Central memory CD8-positive, alpha-beta T cell (primary cell): ENCODE data around the gene AGA.

Experiments used
- ATAC-seq: fragments of 150-1000 bp; cut with Tn5 transposase; replicated peaks from 2 replicates; pipeline ENCODE4 v1.10.0; 2022; ENCODE audit warnings: mild to moderate bottlenecking, moderate FRiP score, moderate number of reproducible peaks; ENCODE audit not compliant: poor library complexity, severe bottlenecking; ENCODE audit errors: extremely low read depth
- DNase-seq, 2 donors: peaks; one replicate each; pipeline ENCODE4 v3.0.0; 2021; ENCODE audit warnings: low spot score in 2 of 2
- H3K27ac Mint-ChIP-seq: one replicate; pipeline ENCODE4 v1.8.0; 2022; ENCODE audit warnings: low read depth, mild to moderate bottlenecking, moderate library complexity, mixed read lengths
- H3K27me3 Mint-ChIP-seq: one replicate; pipeline ENCODE4 v1.8.0; 2022; ENCODE audit warnings: mixed read lengths
- H3K36me3 Mint-ChIP-seq: one replicate; pipeline ENCODE4 v1.8.0; 2022; ENCODE audit warnings: mild to moderate bottlenecking, moderate library complexity, mixed read lengths; ENCODE audit not compliant: insufficient read depth
- H3K4me1 Mint-ChIP-seq: one replicate; pipeline ENCODE4 v1.8.0; 2022; ENCODE audit warnings: mixed read lengths
- H3K4me3 Mint-ChIP-seq: one replicate; pipeline ENCODE4 v1.8.0; 2022; ENCODE audit warnings: mild to moderate bottlenecking, moderate library complexity, mixed read lengths
- H3K9me3 Mint-ChIP-seq: one replicate; pipeline ENCODE4 v1.8.0; 2022; ENCODE audit warnings: mixed read lengths

AGA gene

GRCh38 chr4:177441061-177441802, 1.0 kb downstream of the AGA start:
- Mint-ChIP-seq H3K27ac (peak overlapping the region; percentile 88), H3K4me3 (peak overlapping the region; percentile 91), H3K27me3 (no peaks in the 10 kb centered on the region), H3K36me3 (peaks cover 38% of the 10 kb centered on the region), H3K9me3 (no peaks in the 10 kb centered on the region), H3K4me1 (peaks cover 25% of the 10 kb centered on the region)
- DNase-seq = no peak
- peak; percentile 17 for ATAC-seq

- Mint-ChIP-seq H3K27ac (no peak overlapping the region), H3K27me3 (no peaks in the 10 kb centered on the region), H3K4me1 (peaks cover 26% of the 10 kb centered on the region), H3K4me3 (no peak overlapping the region), H3K9me3 (no peaks in the 10 kb centered on the region), H3K36me3 (peaks cover 46% of the 10 kb centered on the region)
- no peak for ATAC-seq
- DNase-seq = no peak
Observed at GRCh38 chr4:177436456-177436855, 5.8 kb downstream of the AGA start.

- no peak overlapping the region for H3K27ac Mint-ChIP-seq
- ATAC-seq = no peak
- peaks cover 9% of the 10 kb centered on the region for H3K4me1 Mint-ChIP-seq
- DNase-seq = no peak
- H3K9me3 Mint-ChIP-seq = no peaks in the 10 kb centered on the region
- H3K4me3 Mint-ChIP-seq = no peak overlapping the region
- peaks cover 43% of the 10 kb centered on the region for H3K36me3 Mint-ChIP-seq
- H3K27me3 Mint-ChIP-seq = no peaks in the 10 kb centered on the region
Observed at GRCh38 chr4:177434667-177435066, 7.6 kb downstream of the AGA start.

DNA sequence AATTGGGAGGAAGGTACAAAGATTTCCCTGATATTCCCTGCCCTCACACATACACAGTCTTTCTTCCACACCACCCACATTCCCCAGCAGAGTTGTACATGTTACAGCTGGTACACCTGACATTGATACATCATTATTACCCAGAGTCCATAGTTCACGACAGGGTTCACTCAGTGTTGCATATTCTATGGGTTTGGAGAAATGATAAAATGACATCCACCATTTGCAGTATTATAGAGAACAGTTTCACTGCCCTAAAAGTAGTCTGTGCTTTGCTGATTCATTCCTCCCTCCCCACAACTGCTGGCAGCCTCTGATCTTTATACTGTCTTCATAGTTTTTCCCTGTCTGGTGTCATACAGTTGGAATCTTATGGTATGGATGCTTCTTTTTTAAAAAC, 15.0 kb downstream of the AGA start:
- Mint-ChIP-seq H3K27me3 (no peaks in the 10 kb centered on the region), H3K9me3 (no peaks in the 10 kb centered on the region), H3K27ac (no peak overlapping the region), H3K36me3 (peaks cover 6% of the 10 kb centered on the region), H3K4me3 (no peak overlapping the region), H3K4me1 (no peaks in the 10 kb centered on the region)
- ATAC-seq = no peak
- no peak for DNase-seq

GRCh38 chr4:177419434-177419833, 22.8 kb downstream of the AGA start:
- ATAC-seq (no peak), DNase-seq (no peak)
- Mint-ChIP-seq H3K27me3 (no peaks in the 10 kb centered on the region), H3K4me1 (no peaks in the 10 kb centered on the region), H3K4me3 (no peak overlapping the region), H3K27ac (no peak overlapping the region), H3K9me3 (no peaks in the 10 kb centered on the region), H3K36me3 (peaks cover 2% of the 10 kb centered on the region)

DNA sequence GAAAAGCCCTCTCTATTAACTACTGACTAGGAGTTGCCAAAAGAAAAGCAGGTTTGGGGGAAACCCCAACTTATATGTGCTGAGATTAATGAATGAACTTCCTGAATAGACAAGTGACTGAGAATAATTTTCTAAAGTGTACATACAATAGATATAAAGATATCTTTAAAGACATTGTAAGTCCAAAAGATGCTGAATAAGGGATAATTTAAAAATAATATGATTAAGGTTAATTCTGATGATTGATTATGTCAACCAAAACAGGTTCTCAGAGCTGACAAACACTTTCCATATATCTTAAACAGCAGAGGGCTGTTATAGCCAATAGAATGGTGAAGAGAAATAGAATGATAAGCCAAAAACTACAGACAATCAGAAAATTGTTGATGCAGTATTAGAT, 28.6 kb downstream of the AGA start:
- ATAC-seq = no peak
- H3K27ac Mint-ChIP-seq = no peak overlapping the region

DNA sequence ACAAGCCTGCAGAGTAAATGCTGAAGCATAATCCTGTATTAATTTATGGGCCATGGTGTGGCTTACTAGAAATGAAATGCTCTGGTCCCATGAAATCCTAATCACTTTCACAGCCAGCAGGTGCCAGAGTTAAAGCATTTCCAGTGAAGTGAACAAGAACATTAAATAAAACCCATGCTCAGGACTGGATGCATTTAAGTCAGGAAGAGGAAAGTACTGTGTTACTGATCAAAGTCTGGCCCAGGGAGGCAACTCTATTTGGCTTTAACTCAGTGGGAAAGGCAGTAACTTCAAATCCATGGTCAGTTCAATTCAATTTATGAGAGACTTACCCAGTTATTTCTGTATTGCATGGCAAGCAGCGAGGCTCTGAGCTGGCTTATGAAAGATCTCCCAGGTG, 29.2 kb downstream of the AGA start:
- H3K9me3 Mint-ChIP-seq = no peaks in the 10 kb centered on the region
- no peaks in the 10 kb centered on the region for H3K27me3 Mint-ChIP-seq
- no peaks in the 10 kb centered on the region for H3K4me1 Mint-ChIP-seq
- no peak overlapping the region for H3K4me3 Mint-ChIP-seq
- no peaks in the 10 kb centered on the region for H3K36me3 Mint-ChIP-seq
- no peak for DNase-seq
- no peak overlapping the region for H3K27ac Mint-ChIP-seq
- ATAC-seq = no peak

More for the DNA sequence above, 28.6 kb downstream of the AGA start:
- no peak for DNase-seq
- H3K4me3 Mint-ChIP-seq = no peak overlapping the region
- H3K36me3 Mint-ChIP-seq = no peaks in the 10 kb centered on the region
- H3K9me3 Mint-ChIP-seq = no peaks in the 10 kb centered on the region
- H3K27me3 Mint-ChIP-seq = no peaks in the 10 kb centered on the region
- no peaks in the 10 kb centered on the region for H3K4me1 Mint-ChIP-seq

DNA sequence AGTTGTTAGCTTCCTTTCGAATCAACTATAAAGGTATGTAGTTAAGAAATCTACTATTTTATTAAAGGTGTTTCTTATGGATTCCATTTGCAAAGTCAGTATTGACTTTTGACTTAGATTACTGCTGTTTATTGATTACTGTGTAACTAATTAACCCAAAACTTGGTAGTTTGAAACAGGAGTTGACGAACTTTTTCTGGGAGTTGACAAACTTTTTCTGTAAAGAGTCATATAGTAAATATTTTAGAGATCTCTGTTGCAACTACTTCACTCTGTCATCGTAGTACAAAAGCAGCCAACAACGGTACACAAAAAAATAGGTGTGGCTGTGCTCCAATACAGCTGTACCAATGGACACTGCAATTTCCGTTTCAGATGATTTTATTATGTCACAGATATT, 30.2 kb downstream of the AGA start:
- Mint-ChIP-seq H3K4me1 (no peaks in the 10 kb centered on the region), H3K9me3 (no peaks in the 10 kb centered on the region), H3K27ac (no peak overlapping the region), H3K4me3 (no peak overlapping the region), H3K36me3 (no peaks in the 10 kb centered on the region), H3K27me3 (no peaks in the 10 kb centered on the region)
- no peak for ATAC-seq
- DNase-seq = no peak

- ATAC-seq (no peak), DNase-seq (no peak)
- Mint-ChIP-seq H3K27me3 (no peaks in the 10 kb centered on the region), H3K4me1 (no peaks in the 10 kb centered on the region), H3K9me3 (no peaks in the 10 kb centered on the region), H3K27ac (no peak overlapping the region), H3K4me3 (no peak overlapping the region), H3K36me3 (no peaks in the 10 kb centered on the region)
Observed at GRCh38 chr4:177410566-177410965, 31.7 kb downstream of the AGA start.

DNA sequence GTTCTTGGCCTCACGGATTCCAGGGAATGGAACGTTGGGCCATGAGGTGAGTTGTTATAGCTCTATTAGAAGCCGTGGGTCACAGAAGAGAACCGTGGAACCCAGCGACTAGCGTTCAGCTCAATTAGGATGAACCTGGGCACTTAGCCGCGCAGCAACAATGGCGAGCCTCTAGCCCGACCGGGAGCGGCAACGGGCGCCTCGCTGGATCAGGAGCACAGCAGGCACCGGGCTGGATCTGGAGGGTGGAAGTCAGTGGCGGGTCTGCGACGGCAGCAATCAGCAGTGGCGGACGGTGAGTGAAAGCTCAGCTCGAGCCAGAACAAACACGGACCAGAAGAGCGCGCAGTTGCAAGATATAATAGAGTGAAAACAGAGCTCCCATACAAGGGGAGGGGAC, 34.2 kb downstream of the AGA start:
- no peak overlapping the region for H3K27ac Mint-ChIP-seq
- H3K4me3 Mint-ChIP-seq = no peak overlapping the region
- no peak for ATAC-seq

DNA sequence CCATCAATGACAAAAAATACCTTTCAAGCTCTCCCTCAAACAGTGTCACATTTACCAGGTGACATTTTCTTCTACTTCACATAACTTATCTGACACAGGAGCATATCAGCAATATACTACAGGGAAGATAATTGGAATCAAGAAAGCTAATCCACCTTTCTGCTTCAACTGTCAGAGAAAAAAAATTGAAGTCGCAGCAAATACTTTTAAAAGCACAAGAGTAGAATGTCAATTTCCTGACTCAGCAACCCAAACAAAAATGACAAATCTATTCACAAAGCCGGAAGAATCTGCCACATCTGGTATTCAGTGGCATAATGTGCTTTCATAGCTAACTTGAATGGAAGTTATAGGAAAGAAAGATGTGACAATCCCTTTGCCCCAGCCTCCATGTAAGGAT, 36.7 kb downstream of the AGA start:
- DNase-seq (no peak), ATAC-seq (no peak)
- no peaks in the 10 kb centered on the region for H3K36me3 Mint-ChIP-seq
- H3K4me1 Mint-ChIP-seq = peaks cover 27% of the 10 kb centered on the region
- no peak overlapping the region for H3K27ac Mint-ChIP-seq
- H3K9me3 Mint-ChIP-seq = no peaks in the 10 kb centered on the region
- no peaks in the 10 kb centered on the region for H3K27me3 Mint-ChIP-seq
- no peak overlapping the region for H3K4me3 Mint-ChIP-seq

More for the DNA sequence above, 34.2 kb downstream of the AGA start:
- no peak for DNase-seq
- no peaks in the 10 kb centered on the region for H3K27me3 Mint-ChIP-seq
- H3K9me3 Mint-ChIP-seq = no peaks in the 10 kb centered on the region
- H3K36me3 Mint-ChIP-seq = no peaks in the 10 kb centered on the region
- peaks cover 10% of the 10 kb centered on the region for H3K4me1 Mint-ChIP-seq

DNA sequence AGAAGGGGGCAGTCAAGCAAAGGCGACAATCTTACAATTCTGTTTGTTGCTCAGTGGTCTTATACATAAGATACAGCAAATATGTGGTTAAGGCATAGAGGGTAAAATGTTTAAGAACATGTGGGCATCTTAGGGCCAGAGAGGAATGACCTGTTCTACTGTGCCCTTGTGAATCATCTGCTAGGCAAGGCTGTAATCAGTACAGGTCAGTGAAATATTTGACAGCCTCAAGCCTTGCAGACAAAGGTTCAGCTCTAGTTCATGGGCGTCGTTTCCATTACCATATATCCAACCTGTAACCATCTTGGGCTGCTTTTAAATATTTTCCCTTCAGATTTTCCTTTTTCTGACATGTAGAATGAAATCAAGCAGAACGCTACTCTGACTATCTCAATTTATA, 37.3 kb downstream of the AGA start:
- H3K27ac Mint-ChIP-seq = no peak overlapping the region
- ATAC-seq (no peak), DNase-seq (no peak)
- no peaks in the 10 kb centered on the region for H3K9me3 Mint-ChIP-seq
- peaks cover 32% of the 10 kb centered on the region for H3K4me1 Mint-ChIP-seq
- no peaks in the 10 kb centered on the region for H3K27me3 Mint-ChIP-seq
- no peak overlapping the region for H3K4me3 Mint-ChIP-seq
- H3K36me3 Mint-ChIP-seq = no peaks in the 10 kb centered on the region

DNA sequence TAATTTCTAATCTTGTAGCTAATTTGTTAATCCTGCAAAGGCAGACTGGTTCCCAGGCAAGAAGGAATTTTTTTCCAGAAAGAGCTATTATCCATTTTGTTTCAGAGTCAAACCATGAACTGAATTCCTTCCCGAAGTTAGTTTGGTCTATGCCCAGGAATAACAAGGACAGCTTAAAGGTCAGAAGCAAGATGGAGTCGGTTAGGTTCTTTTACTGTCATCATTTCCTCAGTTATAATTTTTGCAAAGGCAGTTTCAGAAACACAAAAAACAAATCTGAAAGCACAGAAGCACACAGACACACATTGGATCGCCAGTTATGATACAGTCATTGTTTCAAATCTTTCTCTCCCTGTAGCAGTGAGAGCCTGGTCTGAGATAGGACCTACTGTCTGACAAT, 37.9 kb downstream of the AGA start:
- DNase-seq (no peak), ATAC-seq (no peak)
- Mint-ChIP-seq H3K27ac (no peak overlapping the region), H3K4me1 (peaks cover 39% of the 10 kb centered on the region), H3K36me3 (no peaks in the 10 kb centered on the region), H3K27me3 (no peaks in the 10 kb centered on the region), H3K4me3 (no peak overlapping the region), H3K9me3 (no peaks in the 10 kb centered on the region)
